GM18502 (cell line): ENCODE measurements around the gene RAB11A.

Experiments
- ATAC-seq: cut with Tn5 transposase; IDR thresholded peaks from one replicate; pipeline ENCODE4 v1.9.1; 2021; ENCODE audit warnings: mild to moderate bottlenecking; ENCODE audit not compliant: unreplicated experiment, poor library complexity

RAB11A gene

DNA sequence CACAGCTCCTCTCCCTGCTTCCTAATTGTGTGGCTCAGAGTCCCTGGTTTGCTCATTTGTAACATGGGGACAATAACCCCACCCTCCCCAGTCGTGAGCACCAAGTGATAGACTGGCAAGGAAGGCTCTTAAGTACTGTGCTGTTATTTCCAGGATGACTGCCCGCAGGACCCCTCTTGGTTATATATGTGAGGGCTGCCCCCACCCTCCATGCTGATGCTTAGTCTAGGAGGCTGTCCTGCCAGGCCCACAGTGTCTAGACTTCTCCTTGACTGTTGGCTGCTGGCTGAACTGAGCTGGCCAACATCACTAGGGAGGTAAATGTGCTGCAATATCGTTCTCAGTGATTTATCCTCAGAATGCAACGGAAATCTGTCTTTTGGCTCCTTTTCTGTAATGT, 45.1 kb downstream of the RAB11A start:
- ATAC-seq, result no peak

DNA sequence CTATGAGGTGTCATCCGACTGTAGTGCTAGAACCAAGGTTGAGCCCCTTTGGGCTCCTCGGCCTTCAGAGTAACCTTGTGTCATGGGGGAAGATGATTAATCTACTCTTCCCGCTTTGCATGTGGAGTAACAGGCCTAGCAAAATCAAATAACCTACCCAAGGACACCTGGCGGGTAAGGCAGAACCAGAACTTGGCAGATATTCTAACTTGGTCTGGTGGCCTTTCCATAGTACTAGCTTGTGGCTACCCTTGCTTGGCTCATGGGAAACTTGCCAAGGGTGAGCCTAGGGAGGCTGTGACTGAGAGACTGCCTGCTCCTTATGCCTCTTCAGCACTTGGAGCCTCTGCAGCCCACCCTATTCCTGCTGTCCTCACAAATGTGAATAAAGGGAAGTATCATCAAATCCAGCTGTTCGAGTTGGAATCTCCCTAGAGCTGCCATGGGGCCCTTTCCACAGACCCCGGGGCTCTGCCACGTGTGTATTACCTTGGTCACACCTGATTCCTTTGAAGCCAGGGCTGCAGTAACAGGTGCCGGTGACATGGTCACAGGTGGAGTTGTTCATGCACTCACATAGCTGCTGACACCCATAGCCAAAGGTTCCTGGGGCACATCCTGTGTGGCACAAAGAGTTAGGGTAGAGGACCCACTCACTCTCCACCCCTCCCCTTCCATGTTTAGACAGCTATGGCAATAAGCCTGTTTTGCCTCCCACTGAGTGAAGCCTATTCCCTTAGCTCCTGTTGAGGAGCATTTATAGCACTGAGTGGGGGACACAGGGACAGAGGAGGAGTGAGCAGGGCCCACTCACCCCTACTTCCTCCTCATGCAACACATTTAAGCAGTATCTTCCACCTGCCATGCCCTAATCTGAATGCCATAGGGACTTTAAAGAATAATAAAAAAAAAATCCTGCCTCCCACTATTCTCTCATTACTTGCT, 46.0 kb downstream of the RAB11A start:
- ATAC-seq, result no peak

DNA sequence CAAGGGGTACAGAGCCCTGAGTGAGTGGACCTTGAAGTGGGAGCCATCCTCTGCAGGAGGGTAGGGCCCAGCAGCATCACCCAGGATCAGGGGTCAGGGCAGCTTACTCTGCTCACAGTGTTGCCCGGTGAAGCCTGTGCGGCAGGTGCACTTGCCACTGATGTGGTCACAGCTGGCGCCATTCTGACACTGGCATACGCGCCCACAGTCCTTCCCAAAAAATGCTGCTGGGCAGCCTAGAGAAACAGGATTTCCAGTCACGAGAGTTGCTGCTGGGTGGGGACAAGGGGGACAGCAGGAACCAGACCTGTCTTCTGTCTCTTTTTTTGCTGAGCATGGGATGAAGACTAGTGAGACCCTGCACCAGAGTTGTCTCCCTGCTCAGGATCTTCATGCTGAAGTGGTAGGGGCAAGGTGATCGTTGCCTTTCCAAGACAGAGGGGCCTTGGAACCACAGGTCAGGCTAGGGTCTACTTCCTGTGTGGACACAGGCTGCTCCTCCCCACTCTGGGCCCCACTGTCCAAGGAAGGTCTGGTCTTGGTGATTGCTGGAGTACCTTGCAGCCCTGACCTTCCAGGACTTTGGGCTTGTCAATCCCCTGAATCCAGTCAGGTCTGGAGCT, 46.9 kb downstream of the RAB11A start:
- ATAC-seq, result no peak

DNA sequence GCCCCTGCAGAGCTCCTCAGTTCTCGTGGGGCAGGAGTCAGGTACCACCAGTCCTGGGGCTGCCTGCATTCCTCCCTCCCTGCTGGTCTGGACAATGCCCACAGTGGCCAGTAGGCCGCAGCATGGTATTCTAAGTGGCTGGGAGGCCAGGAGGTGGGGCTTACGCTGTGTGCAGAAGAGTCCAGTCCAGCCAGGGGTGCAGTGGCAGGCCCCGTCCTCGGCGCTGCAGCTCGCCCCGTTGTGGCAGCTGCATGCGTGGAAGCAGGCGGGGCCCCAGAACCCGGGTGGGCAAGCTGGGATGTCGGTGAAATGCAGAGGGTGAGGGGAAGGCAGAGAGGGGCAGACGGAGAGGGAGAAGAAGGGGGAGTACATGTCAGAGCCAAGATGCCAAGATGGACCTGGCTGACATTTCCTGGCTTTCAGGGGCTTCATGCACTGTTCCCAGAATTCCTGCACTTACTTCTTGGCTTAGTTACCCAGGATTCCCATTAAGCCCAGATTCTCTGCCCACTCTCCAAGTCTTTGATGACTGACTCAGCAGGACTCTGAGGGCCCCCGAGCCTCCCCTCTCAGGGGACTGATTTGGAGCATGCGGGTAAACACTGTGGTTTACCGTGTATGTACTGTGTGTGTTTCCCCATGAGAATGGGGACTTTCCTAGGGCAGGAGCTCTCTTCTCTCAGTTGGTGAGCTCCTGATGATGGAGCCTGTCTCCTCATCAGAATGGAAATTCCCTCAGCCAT, 47.5 kb downstream of the RAB11A start:
- peak; percentile 72 for ATAC-seq

DNA sequence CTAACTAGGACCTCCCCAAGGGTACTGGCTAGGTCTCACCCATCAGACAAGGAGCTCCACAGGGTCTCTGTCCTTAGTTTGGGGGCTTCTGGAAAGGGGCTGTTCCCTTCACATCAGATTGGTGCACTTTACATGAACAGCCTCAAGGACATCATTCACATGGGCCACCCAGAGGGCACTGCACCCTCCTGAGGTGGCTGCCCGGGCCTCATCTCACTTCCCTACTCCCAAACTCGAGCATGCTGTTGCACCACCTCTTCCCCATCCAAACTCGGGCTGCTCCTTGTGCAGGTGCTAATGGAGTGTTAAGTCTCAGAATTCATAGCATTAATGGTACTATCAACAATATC, 48.1 kb downstream of the RAB11A start:
- no peak for ATAC-seq

DNA sequence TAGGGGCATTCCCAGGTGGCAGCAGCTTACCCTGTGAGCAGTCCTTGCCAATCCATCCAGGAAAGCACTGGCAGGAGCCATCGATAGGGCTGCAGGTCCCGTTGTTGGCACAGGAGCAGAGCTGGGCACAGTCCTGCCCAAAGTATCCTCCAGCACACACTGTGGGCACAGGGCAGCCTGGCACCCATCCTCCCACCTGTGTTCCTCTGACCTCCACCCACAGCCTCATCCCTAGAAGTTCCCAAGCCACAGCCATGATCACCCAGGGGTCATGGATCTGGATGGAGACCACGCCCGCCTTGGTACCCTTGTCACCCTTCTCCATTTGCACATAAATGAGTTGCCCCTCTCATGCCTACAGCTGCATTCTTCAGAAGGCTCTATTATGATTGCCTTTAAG, 48.6 kb downstream of the RAB11A start:
- ATAC-seq, result no peak

DNA sequence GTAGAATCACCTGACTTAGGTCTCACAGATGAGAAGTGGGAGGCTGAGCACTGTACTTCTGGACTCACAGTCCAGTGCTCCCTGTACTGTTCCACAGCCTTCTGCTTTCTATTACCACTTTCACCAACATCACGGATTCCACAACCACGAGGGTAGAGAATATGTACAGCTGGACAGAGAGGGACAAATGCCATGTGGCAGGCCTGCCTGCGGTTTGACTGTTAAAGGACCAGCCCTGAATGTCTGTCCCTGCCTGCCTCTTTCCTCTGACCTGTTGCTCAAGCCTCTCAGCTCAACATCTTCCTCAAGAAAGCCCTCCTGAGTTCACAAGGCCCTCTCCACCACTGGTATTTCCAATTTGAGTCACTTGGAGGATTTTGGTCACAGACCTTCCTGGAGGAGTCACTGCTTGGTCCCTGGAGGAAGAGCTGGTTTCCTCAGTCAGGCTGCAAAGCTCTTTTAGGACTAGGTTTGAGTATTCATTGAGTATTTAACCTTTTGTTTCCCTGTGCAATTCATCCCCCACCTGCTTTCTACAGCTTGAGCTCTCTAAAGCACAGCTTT, 49.1 kb downstream of the RAB11A start:
- ATAC-seq, result no peak

DNA sequence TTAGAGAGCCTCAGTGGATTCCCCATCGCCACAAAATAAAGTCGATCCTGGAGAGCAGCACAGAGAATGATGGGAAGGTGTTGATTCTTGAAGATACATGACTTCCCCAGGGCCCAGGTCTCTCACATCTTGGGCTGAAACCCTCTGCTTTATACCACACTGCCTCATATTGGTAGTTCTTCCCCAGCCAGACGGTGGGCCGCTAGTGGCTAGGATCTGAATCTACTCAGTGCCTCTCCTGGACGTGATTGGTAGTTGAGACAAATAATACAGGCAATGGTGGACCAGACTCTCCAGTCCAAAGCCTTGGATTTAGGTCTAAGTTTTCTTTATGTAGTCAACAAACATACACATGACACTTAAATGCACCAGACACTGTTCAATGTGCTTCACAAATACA, 49.7 kb downstream of the RAB11A start:
- no peak for ATAC-seq

DNA sequence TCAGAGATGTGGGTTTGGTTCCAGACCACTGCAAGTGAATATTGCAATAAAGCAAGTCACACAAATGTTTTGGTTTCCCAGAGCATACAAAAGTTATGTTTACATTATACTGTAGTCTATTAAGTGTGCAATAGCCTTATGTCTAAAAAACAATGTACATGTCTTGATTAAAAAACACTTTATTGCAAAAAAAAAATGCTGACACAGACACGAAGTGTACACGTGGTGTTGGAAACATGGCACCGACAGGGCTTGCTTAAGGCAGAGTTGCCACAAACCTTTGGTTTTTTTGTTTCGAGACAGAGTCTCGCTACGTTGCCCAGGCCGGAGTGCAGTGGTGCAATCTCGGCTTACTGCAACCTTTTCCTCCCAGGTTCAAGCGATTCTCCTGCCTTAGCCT, 50.1 kb downstream of the RAB11A start:
- ATAC-seq, result no peak

DNA sequence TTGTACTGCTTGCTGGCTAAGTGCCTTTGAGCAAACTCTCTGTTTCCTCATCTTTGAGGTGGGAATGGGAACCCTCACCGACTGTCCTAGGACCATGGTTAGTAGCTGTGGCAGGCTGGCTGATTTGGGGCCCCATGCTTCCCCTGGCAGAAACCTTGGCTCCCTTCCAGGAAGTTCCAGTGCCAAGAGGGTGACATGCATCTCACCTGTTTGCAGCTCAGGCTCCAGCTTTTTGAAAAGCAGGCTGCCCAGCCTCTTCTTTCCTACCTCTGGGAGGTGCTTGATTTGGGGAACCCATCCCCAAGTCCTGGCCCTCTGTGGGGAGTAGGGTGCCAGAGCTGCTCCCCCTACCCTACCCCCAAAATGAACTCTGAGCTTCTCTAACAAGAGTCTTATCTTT, 50.8 kb downstream of the RAB11A start:
- ATAC-seq, result no peak

DNA sequence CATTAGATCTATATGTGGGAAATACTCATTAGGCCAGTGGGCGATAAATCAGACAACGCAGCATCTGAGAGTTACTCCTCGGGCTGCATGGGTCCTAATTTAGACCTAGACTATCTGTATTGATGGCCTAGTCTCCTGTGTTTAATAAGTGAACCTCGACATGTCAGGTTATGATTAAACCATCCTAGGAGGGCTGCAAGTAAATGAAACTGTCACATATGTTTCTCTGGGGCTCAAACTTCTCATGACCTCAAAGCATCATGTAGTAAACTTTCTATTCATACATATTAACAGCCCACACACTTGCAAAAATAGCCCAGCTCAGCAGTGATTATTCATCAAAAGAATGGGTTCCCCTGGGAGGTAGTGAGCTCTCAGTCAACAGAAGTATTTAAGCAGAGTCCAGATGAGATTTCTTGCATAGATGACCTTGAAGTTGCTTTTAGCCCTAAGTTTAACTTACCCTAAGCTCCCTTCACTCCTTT, 51.6 kb downstream of the RAB11A start:
- no peak for ATAC-seq

DNA sequence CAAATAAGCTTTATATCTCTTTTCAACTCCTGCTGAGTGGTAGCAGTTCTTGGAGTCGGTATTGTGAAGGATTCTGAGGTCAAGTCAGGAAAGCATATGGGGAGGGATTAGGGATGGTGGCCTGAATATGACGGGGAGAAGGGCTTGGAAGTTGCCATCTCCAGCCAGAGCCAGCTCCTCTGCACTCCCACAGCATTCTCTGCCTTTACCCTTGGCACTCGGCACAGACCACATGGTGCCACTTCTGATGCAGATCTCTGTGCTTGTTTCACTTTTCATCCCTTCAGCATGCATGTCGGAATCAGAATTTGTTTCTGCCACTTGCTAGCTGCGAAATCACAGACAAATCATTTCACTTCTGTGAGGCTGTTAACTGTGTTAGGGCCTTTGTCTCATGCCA, 52.5 kb downstream of the RAB11A start:
- no peak for ATAC-seq

DNA sequence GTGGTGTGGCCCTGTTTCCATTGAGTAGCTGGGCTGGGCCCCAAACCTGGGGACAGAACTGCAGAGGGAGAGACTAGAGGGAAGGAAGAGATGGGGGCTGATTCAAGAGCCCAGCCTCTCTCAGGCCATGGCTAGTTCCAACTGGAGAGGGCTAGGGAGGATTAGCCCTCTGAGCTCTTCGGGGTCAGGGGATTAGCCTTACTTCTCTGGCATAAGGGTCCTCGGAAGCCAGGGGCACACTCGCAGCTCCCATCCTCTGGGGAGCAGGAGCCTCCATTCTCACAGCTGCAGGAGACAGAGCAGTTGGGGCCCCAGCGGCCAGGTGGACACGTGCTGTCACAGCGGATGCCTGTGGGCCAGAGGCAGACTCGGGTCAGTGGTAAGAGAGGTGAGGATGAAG, 53.3 kb downstream of the RAB11A start:
- no peak for ATAC-seq

DNA sequence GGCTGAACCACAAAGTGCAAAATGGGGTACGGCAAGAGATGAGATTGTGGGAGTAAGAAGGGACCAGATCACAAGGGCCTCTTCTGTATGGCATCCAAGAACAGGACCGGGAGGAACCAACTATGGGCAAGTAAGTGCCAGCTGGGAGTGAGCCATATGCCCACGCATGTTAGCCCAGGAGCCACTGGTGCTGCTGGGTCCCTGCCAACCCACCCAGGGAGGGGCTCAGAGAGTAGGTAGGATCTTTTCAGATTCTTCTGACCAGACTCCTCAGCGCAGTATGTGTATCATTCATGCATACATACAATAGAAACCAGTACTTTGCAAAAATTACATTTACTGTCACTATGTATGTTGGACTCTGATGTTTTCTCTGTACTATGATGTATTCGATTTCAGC, 54.0 kb downstream of the RAB11A start:
- no peak for ATAC-seq

DNA sequence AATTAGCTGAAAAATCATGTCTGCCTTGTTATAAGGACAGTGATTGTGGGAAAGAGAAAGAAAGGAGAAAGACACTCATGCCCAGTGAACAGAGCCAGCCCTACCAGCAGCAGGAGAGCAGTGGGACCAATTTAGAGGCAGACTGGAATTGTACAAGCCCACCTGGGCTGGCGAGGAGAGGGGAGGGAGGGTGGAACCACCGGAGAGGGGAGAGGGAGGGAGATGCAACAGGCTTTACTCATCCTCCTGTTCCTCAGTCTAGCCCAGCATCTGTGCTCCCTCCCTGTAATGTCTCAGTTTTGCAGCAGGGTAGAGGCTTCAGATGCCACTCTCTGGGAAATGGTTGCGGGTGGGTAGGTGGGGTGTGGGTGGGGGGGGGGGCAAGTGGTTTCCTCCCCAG, 54.7 kb downstream of the RAB11A start:
- ATAC-seq, result no peak

DNA sequence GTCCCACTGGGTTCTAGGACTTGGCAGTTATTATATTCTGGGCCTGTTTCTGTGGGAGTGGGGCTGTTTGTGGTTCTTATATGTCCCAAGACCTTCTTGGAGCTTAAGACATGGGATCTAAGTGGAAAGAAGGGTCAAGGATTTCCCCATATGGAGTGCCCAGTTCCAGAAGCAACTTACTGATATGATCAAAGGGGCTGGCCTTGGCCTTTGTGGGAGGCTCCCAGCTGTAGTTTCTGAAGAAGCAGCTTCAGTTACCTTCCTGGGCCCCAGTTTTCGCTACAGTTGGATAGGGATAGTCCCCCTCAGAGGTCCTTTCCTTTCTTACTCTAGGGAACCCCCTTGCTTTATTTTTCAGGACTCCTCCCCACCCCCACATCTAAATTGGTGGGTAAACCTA, 56.0 kb downstream of the RAB11A start:
- ATAC-seq, result no peak

DNA sequence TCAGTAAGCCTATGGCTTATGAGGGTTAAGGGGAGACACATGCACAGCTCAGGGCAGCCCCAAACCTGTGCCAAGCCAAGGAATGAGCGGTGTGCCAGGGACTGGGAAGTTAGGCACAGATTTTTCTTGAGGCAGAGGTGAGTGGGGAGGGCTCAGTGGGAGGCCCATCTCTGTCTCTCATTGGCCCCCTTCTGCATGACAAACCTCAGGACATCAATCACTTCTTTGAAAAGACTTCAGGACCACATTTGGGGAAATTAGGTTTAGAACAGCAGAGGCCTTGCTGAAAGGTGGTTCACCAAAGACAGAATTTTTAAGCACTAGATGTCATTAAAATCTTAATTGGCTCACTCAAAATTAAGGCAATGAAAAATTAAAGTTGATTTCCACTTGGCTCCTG, 57.2 kb downstream of the RAB11A start:
- no peak for ATAC-seq

DNA sequence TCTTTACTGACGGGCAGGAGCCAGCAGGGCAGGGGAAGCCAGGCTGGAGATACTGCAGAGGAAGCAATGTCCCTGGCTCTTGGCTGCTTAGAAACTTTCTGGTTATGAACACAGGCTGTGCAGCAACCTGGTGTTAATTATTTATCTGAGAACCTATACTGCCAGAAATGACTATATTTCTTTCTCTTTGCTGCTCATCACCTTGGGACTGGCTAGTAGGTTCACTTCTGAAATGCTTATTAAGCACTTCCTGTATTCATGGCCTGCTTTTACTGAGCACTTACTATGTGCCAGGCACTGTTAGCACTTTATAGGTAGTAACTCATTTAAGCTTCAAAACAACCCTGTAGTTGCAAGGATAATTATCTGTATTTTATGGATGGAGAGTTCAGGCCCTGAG, 57.6 kb downstream of the RAB11A start:
- ATAC-seq, result no peak

DNA sequence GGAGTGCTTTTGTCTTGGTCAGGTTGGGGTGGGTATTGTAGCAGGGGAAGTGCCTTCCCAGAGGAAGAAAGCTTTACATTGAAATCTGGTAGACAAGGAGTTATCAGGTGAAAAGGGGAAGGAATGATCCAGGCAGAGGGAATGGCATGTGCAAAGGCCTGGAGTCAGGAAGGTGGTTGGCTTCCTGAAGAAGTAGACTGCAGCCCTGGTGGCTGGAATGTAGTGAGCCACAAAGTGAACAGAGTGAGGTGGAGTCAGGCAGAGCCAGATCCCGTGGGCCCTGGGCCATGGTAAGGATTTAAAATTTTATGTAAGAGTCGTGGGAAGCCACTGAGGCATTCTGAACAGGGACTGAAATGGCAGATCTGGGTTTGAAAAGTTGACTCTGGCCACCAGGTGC, 58.3 kb downstream of the RAB11A start:
- no peak for ATAC-seq

DNA sequence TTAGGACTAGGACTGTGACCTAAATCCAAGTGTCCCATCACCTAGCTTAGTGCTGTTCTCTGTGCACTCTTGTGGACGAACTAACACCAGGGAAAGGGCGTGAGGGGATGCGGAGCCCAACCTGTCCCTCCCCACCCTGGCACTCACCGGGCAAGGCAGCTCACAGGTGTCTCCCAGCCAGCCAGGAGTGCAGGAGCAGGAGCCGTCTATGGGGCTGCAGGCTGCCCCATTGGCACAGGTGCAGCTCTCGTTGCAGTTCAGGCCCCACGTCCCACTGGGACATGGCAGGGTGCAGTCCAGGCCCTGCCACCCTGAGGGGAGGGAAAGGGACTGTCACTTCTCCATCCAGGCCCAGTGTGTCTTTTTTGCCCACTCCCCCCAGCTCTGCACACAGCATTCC, 60.3 kb downstream of the RAB11A start:
- no peak for ATAC-seq

DNA sequence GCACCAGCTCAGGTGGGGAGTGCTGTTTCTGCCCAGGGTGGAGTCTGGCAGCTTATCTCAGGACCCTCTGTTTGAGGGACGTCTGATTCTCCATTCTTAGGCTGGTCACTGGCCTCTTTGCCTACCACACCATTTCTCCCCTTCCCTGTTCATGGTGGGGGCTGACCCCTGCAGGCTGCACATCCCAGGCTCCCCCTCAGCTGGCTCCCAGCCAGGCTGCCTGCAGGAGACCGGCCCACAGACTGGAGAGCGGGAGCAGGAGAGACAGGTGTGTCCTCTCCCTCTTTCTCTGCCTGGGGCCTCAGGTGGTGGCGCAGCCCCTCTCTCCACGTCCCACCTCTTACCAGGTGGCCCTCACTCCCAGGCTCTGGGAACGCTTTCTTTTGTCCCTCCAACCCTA, 60.8 kb downstream of the RAB11A start:
- no peak for ATAC-seq
